Embryonic facial prominence (tissue), 1 donor: ENCODE data around the gene ERICH2.

Experiments
- DNase-seq: peaks from one replicate; pipeline ENCODE4 v3.0.0-alpha.2; 2016; ENCODE audit errors: extremely low spot score

Gene ERICH2

GRCh38 chr2:170817093-170818035, 47.2 kb downstream of the ERICH2 start:
- DNase-seq, result no peak

- no peak for DNase-seq
Observed at GRCh38 chr2:170818036-170818751, 48.0 kb downstream of the ERICH2 start.

DNA sequence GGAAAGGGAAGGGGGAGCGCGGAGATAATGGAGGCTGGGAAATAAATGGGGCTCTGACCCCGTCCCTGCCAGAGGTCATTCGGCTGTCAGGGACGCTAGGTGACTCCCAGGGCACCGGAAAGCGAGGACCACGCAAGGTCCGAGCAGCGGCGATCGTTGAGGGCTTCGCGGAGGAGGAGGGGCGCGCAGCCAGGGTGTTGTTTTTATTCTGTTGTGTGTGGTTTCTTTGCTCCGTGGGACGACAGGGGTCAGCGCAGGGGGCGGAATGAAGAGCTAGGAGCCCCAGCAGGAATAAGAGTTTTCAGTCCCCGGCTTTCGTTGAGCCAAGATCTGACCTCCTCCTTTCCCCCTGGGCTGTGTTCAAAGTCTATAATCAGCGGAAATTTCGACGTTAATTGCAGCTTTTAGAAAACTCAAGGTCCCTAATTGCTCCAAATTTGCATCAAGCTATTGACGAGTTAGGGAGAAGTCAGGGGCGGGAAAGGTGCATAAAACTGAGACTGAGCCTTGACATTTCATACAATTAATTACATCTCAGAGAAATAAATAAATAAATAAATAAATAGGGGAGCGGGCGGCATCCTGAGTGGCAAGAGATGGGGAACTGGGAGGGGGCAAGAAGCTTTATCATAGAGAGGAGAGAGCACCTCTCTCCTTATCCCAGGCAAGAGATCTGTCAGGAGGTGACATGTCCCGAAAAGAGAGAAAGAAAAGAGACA, 48.7 kb downstream of the ERICH2 start:
- no peak for DNase-seq

DNA sequence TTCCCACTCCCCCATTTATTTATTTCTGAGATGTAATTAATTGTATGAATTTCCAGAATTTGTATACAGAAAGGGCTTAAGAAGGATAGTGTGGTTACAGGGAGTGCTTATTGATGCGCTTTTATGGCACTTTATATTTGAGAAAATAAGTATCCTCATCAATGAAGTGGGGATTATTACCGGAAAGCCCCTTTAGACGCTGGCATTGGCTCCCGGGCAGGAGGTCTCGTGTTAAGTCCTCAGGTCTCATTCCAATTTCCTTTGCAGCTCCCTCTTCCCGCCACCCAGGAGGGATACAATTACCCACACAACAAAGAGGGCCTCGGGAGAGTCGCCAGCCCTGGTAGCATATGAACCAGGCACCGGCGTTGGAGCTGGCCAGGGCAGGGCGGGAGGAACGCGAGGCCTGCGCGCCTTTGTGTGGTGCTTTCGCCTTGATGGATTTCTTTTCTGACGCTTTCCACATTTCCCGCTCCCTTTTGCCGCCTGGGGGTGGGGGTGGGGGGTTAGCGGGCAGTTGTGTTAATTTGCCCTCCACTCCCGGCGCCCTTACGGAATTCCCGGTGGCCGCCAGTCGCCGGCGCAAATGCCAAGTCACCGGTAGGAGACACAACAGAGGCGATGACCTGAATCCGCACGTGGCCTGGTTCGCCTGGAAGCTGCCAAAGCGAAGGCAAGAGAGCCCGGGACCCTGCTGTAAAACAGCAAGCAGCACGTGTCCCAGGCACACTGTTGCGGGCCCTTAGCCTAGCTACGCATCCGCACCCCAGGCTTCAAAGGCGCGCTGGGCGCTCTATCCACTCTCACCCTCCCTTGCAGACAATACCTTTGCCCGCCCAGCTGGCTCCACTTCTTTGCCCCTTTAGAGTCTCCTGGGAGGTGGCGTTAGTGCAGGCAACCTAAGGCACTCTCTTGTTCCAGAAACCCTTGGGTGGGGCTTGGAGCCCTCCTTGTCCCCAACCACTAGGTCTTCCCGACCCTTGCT, 49.8 kb downstream of the ERICH2 start:
- DNase-seq, result no peak

- DNase-seq, result no peak
Observed at GRCh38 chr2:170820757-170821530, 50.8 kb downstream of the ERICH2 start.

DNA sequence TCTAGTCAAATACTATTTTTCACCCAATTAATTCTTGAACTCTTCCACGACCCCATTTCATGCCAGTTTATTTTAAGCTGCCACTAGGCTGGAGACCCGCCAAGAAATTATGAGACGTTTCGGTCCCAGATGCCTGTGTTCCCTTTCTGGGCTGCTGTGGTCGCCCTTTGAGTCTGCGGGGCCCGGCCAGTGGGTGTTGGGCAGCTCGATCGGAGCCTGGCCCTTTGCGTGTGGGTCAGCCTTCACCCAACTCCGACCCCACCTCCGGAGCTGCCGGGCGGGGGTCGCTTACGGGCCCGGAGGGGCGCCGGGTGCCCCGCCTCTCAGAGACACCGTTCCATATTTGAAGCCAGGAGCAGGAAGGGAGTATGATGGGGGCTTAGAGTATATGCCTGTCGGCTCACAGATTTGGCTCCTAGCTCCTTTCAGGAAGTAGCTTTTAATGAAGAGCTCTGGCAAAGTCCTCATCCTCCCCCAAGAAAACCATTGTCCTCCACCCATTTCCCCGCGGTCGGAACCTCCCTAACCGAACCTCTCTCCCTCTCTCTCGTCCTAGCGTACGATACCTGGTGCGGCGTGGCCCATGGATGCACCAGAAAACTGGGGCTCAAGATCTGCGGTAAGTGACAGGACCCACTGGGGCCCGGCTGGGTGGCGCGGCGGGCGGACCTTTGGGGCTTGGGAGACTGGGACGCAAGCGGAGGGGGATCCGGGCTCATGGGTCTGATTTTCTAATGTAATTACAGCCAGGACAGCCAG, 51.5 kb downstream of the ERICH2 start:
- DNase-seq, result no peak

DNA sequence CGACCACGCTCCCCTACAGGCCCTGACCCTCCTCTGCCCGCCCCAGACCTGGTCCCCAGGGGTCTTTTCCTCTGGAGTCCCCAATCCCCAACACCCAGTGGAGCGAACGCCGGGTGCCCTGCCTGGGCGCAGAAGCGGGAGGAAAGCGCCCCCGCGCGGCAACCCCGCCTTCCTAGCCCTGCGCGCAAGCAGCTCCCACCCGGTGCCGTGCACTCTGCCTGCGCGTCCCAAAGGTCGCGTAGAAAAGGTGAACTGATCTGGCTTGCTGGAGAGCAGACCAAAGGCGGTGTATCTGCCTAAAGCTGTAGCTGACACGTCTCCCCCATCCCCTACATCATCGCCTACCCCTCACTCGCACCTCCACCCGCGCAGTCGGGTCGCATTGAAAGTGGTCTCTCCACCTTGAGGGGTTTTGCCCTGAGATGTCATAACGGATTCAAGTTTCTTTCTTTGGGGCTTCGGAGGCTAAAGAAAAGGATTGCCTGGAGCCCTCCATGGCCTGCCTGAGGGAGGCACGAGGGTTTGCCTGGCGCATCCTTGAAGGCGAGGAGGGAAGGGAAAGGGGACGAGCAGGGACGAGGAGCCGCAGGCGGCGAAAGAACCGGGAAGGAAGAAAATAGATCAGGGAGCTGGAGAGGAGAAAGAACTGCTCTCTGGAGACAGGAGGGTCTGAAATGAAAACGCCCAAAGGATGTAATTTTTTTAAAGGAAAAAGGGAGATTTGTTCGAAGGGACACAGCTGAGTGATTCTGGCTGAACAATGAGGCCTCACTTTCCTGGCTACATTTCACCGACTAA, 52.3 kb downstream of the ERICH2 start:
- DNase-seq, result no peak

DNA sequence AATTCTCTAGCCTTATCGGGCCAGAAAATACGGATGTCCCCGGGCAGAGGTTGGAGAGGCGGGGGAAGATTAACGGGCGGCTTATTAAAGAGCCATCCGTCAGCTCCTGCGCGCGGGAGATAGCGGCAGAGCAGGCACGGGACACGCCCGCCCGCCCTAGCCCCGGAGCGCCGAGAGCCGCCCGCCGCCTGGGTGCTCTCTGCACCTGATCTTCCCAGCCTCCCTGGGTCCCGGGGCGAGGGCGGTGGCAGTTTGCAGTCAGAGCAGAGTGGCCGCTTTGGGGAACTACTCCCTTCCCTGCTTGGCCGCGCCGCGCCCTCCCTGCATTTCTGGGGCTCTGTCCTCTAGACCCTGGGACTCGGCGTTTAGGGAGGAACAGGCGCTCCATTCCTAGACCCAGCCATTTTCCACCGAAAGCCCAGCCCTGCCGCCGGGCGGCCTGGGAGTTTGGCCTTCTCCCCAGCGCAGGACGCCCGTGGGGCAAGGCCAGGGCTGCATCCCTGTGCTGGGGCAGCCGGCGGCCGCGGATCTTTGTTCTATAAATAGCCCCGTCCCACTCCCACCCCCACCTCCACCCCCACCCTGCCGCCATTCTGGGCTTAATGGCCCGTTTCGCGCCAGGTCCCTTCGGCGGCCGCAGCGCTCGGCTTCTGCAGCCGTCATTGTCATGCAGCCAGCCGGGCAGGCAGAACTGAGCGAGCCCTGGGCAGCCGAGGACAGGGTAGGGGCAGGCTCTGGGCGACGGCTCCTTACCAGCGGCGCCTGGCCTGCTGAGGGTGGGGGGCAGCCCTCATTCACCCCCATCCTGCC, 53.1 kb downstream of the ERICH2 start:
- DNase-seq, result no peak

DNA sequence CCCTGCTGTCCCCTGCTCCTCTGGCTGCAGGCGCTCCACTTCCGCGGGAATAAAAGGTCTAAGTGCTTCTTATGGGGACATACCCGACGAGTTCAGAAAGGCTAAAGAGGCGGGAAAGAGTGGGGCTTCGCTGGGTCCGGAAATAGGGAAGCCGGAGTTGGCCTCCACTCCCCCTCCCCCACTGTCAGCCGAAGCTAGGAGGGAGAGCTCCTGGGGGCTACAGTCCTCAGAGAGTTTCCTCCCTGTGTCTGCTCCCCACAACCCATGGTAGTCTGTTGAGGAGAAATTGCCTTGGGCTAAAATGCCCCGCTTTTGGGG, 53.7 kb downstream of the ERICH2 start:
- DNase-seq, result no peak

- DNase-seq, result no peak
Observed at GRCh38 chr2:170824526-170825015, 54.4 kb downstream of the ERICH2 start.

DNA sequence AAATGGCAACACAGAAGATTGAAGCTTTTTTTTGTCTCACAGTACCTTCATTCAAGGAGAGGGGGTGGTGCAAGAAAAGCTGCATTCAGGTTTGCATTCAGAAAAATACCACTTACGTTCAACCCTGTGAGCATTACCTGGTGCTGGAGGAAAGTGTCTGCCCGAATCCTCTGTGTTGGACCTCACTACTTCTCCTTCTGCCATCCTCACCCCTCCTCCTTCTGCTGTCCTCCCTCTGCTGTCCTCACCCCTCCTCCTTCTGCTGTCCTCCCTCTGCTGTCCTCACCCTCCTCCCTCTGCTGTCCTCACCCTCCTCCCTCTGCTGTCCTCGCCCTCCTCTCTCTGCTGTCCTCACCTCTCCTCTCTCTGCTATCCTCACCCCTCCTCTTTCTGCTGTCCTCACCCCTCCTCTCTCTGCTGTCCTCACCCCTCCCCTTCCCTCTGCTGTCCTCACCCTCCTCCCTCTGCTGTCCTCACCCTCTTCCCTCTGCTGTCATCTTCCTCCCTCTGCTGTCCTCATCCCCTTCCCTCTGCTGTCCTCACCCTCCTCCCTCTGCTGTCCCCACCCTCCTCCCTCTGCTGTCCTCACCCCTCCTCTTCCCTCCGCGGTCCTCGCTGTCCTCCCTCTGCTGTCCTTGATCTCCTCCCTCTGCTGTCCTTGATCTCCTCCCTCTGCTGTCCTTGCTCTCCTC, 57.8 kb downstream of the ERICH2 start:
- no peak for DNase-seq

DNA sequence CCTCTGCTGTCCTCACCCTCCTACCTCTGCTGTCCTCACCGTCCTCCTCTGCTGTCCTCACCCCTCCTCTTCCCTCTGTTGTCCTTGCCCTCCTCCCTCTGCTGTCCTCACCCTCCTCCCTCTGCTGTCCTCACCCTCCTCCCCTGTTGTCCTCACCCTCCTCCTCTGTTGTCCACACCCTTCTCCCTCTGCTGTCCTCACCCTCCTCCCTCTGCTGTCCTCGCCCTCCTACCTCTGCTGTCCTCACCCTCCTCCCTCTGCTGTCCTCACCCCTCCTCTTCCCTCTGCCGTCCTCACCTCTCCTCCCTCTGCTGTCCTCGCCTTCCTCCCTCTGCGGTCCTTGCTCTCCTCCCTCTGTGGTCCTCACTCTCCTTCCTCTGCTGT, 58.3 kb downstream of the ERICH2 start:
- no peak for DNase-seq

GRCh38 chr2:170829036-170829435, 58.9 kb downstream of the ERICH2 start:
- DNase-seq, result no peak

GRCh38 chr2:170830166-170830565, 60.0 kb downstream of the ERICH2 start:
- DNase-seq, result no peak

DNA sequence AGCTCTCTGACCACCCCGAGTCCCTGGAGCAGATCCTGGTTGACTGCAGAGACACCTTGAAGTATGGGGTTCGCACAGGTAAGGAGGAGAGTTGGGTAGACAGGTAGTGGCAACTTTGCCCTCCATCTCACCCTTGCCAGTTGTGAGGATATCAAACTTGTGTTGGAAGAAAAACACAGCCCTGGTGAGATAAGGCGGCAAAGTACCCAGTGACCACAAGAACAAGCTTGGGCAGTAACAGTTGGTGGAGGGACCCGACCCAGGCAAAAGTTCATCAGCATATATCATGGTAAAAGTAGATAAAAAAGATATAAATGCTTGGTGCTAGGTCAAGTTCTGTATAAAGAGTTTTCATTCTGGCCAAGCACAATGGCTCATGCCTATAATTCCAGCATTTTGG, 60.9 kb downstream of the ERICH2 start:
- no peak for DNase-seq

- no peak for DNase-seq
Observed at GRCh38 chr2:170836027-170836426, 65.8 kb downstream of the ERICH2 start.

GRCh38 chr2:170840717-170841210, 70.6 kb downstream of the ERICH2 start:
- DNase-seq, result no peak
